HL-60 (cell line): Measurements from ENCODE around the gene TNNI3.

Source experiments
- CTCF ChIP-seq: IDR thresholded peaks from one replicate; pipeline ENCODE4 v1.5.1; 2011; ENCODE audit warnings: low read length, control low read depth, inconsistent platforms; ENCODE audit not compliant: insufficient read depth
- GABPA ChIP-seq: IDR thresholded peaks from 2 replicates; pipeline ENCODE4 v1.6.1; 2012; ENCODE audit warnings: low read depth
- POLR2AphosphoS5 ChIP-seq: IDR thresholded peaks from 2 replicates; pipeline ENCODE4 v1.6.1; 2012; ENCODE audit warnings: low read depth
- REST ChIP-seq: IDR thresholded peaks from 2 replicates; pipeline ENCODE4 v1.6.1; 2012; ENCODE audit warnings: low read depth; ENCODE audit not compliant: insufficient replicate concordance
- SPI1 ChIP-seq: IDR thresholded peaks from 2 replicates; pipeline ENCODE4 v1.6.1; 2012; ENCODE audit warnings: low read depth, mild to moderate bottlenecking, borderline replicate concordance

DNA sequence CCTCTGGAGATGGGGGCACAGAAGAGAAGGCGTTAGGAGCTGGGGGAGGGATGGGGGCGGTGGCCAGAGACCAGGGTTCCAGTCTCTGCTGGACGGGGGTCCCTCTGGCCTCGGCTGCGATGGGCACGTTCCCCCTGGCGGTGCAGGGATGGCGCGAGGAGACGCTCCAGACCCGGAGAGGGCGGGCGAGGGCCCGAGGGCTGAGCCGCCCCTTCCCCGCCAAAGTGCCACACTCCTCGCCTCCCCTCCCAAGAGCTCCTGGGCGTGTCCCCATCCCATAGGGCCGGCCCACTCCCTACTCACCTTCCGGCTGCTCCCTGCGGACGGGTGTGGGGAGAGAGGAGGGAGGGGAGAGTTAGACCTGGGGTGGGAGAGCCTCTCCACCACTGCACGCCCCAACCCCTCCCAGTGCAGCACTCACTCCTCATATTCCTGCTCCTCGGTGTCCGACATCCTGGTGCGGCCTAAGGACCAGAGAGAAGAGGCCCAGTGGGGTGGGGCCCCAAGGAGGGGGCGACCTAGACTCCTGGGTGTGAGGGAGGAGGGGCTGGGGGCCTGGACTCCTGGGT lies 10.7 kb downstream of the TNNI3 start:
- TF ChIP-seq CTCF (no peak), POLR2AphosphoS5 (no peak), REST (no peak), SPI1 (no peak), GABPA (no peak)
